ENCODE results near the gene LRRFIP1.

Gene LRRFIP1

GRCh38 chr2:237820421-237820820 lies 193.0 kb downstream of the LRRFIP1 start:
- no peak overlapping the region for H3K4me3 ChIP-seq (ENCODE audit: low read length)
- H3K9ac ChIP-seq (ENCODE audit: low read length) = no peak overlapping the region
- peaks cover 32% of the 10 kb centered on the region for H3K4me1 ChIP-seq (ENCODE audit: low read length)
- no peak overlapping the region for H2AFZ ChIP-seq (ENCODE audit: low read depth, low read length)
- H3K27me3 ChIP-seq (ENCODE audit: low read depth, low read length) = no peaks in the 10 kb centered on the region
- no peak overlapping the region for H3K4me2 ChIP-seq (ENCODE audit: low read length)
- TF ChIP-seq CTCF (IDR thresholded peaks at IDR 0.05; ENCODE audit: low read depth, low read length) (no peak), EZH2phosphoT487 (IDR thresholded peaks at IDR 0.05; ENCODE audit: low read depth) (no peak)
- no peaks in the 10 kb centered on the region for H4K20me1 ChIP-seq (ENCODE audit: insufficient read depth, low read length)
- H3K27ac ChIP-seq (ENCODE audit: low read length) = no peak overlapping the region
- no peaks in the 10 kb centered on the region for H3K79me2 ChIP-seq (ENCODE audit: low read length)
- H3K36me3 ChIP-seq (replicated peaks; ENCODE audit: low read depth, low read length) = no peaks in the 10 kb centered on the region
- H3K9me3 ChIP-seq (ENCODE audit: insufficient read depth, low read length) = no peaks in the 10 kb centered on the region

GRCh38 chr2:237823544-237823943 lies 196.2 kb downstream of the LRRFIP1 start:
- H3K4me3 ChIP-seq (ENCODE audit: low read length) = no peak overlapping the region
- H3K27me3 ChIP-seq (ENCODE audit: low read depth, low read length) = no peaks in the 10 kb centered on the region
- no peaks in the 10 kb centered on the region for H3K9me3 ChIP-seq (ENCODE audit: insufficient read depth, low read length)
- no peak for TF ChIP-seq EZH2phosphoT487 (IDR thresholded peaks at IDR 0.05; ENCODE audit: low read depth)
- no peak for TF ChIP-seq CTCF (IDR thresholded peaks at IDR 0.05; ENCODE audit: low read depth, low read length)
- H3K79me2 ChIP-seq (ENCODE audit: low read length) = no peaks in the 10 kb centered on the region
- H2AFZ ChIP-seq (ENCODE audit: low read depth, low read length) = no peak overlapping the region
- peaks cover 19% of the 10 kb centered on the region for H3K4me1 ChIP-seq (ENCODE audit: low read length)
- H3K36me3 ChIP-seq (replicated peaks; ENCODE audit: low read depth, low read length) = no peaks in the 10 kb centered on the region
- H3K4me2 ChIP-seq (ENCODE audit: low read length) = no peak overlapping the region
- no peaks in the 10 kb centered on the region for H4K20me1 ChIP-seq (ENCODE audit: insufficient read depth, low read length)
- H3K27ac ChIP-seq (ENCODE audit: low read length) = no peak overlapping the region
- H3K9ac ChIP-seq (ENCODE audit: low read length) = no peak overlapping the region

GRCh38 chr2:237824085-237824484 lies 196.7 kb downstream of the LRRFIP1 start:
- Histone ChIP-seq H3K27ac (ENCODE audit: low read length) (no peak overlapping the region), H4K20me1 (ENCODE audit: insufficient read depth, low read length) (no peaks in the 10 kb centered on the region), H3K9ac (ENCODE audit: low read length) (no peak overlapping the region), H3K4me3 (ENCODE audit: low read length) (no peak overlapping the region), H3K4me2 (ENCODE audit: low read length) (0 out of 2 replicates have a peak overlapping the region, but pooled peaks have one; percentile 5), H2AFZ (ENCODE audit: low read depth, low read length) (no peak overlapping the region), H3K4me1 (ENCODE audit: low read length) (peaks cover 16% of the 10 kb centered on the region), H3K9me3 (ENCODE audit: insufficient read depth, low read length) (no peaks in the 10 kb centered on the region), H3K79me2 (ENCODE audit: low read length) (no peaks in the 10 kb centered on the region), H3K27me3 (ENCODE audit: low read depth, low read length) (no peaks in the 10 kb centered on the region), H3K36me3 (replicated peaks; ENCODE audit: low read depth, low read length) (no peaks in the 10 kb centered on the region)
- TF ChIP-seq EZH2phosphoT487 (IDR thresholded peaks at IDR 0.05; ENCODE audit: low read depth) = no peak
- no peak for TF ChIP-seq CTCF (IDR thresholded peaks at IDR 0.05; ENCODE audit: low read depth, low read length)

GRCh38 chr2:237827421-237827987 lies 200.1 kb downstream of the LRRFIP1 start:
- Histone ChIP-seq H3K9ac (ENCODE audit: low read length) (no peak overlapping the region), H3K9me3 (ENCODE audit: insufficient read depth, low read length) (no peaks in the 10 kb centered on the region), H4K20me1 (ENCODE audit: insufficient read depth, low read length) (no peaks in the 10 kb centered on the region), H3K4me2 (ENCODE audit: low read length) (no peak overlapping the region), H3K79me2 (ENCODE audit: low read length) (no peaks in the 10 kb centered on the region), H3K36me3 (replicated peaks; ENCODE audit: low read depth, low read length) (no peaks in the 10 kb centered on the region), H3K27ac (ENCODE audit: low read length) (no peak overlapping the region), H3K27me3 (ENCODE audit: low read depth, low read length) (no peaks in the 10 kb centered on the region), H3K4me1 (ENCODE audit: low read length) (0 out of 2 replicates have a peak, but pooled peaks cover 4% of the 10 kb centered on the region), H2AFZ (ENCODE audit: low read depth, low read length) (no peak overlapping the region), H3K4me3 (ENCODE audit: low read length) (no peak overlapping the region)
- no peak for TF ChIP-seq CTCF (IDR thresholded peaks at IDR 0.05; ENCODE audit: low read depth, low read length)
